HG03095 (cell line): Measurements from ENCODE around the gene TM9SF3.

Source experiments
- ATAC-seq: cut with Tn5 transposase; IDR thresholded peaks from one replicate; pipeline ENCODE4 v1.9.1; 2021; ENCODE audit warnings: moderate library complexity; ENCODE audit not compliant: unreplicated experiment

Gene TM9SF3

DNA sequence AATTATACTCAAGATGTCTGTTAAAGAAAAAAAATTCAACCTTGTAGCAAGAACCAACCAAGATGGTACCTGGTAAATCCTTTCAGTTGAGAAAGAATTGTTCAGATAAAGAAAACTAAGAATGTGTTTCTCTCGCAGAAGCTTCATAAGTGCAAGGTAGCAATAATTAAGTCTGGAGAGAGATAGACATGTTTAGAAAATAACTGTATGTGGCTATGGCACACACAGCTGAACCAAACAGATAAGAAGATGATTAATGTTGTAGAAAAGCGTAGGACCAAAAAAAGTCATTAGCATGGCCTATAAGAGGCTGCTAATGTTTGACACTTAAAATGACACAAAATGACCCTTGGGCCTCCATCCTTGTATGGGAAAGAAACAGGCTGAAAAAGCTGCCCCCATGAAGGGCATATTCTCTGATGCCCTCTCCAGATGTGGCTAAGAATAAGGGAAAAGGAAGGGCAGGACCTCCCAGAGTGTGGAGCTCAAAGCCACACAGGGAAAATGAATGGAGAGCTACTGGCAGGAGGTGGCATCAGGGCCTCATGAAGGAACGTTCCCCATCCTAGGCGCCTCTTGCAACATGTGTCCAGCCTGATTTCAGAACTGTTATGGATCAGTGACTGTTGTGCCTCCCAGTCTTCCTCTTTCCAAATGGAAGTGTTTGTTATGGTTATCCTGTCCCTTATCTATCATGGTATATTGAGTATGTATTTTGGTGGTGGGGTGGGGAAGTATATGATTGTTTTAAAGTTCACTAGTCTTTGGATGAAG lies 103.8 kb downstream of the TM9SF3 start:
- no peak for ATAC-seq

DNA sequence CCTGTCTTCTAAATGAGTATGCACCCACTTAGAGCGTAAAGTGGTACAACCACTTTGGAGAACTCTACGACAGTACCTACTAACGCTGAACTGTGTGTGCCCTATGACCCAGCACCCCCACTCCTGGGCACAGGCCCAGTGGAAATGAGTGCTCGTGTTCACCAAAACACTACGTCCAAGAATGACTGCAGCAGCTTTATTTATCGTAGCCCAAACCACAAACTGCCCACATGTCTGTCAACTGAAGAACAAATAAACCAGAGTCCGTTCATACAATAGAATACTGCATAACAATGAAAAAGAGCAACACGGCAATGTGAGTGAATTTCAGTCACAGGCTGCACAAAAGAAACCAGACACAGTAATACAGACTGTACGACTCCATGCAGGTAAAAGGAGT lies 108.5 kb downstream of the TM9SF3 start:
- no peak for ATAC-seq

DNA sequence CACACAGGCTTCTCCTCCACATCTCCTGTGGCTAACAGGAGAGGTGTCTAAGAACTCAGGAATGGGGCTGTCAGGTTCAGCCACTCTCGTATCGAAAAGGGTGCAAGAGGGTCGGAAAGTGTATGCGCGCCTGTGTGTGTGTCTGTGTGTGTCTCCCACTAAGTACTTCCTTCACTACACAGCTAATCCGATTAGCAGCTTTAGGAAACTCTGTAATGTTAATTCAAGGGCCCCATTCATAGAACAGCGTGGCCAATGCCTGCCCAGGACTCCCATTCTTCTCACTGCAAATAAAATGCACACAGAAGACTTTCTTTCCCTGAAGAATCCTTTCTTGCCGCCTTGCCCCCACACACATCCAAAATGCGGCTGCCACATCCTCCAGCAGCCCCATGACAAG lies 112.9 kb downstream of the TM9SF3 start:
- no peak for ATAC-seq

DNA sequence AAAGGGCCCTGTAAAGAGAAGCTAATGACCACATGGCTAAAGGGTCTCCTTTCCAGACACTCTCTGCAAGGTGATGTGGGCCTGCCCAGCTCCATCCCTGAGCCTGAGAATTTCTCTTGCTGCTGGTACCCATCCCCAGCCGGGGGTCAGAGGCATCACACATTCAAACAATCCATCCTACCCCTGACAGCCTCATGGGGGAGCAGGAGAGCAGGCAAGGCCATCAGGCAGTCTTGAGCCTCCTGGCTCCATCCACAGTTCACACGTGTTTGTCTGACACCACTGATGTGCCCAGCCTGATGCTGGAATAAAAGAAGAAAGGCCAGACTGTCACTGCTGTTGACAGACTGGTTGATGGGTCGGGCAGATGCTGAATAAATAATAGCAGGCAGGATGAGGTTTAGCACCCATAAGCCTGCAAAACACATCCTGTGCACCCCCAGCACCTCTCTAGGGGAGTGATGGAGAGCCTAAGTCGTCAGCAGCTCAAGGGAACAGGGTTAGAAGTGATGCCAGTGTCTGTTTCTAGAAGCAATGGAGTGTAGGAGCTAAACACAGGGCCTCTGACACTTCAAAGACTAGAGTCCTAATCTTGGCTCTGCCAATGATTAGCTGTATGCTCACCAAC lies 116.6 kb downstream of the TM9SF3 start:
- no peak for ATAC-seq

DNA sequence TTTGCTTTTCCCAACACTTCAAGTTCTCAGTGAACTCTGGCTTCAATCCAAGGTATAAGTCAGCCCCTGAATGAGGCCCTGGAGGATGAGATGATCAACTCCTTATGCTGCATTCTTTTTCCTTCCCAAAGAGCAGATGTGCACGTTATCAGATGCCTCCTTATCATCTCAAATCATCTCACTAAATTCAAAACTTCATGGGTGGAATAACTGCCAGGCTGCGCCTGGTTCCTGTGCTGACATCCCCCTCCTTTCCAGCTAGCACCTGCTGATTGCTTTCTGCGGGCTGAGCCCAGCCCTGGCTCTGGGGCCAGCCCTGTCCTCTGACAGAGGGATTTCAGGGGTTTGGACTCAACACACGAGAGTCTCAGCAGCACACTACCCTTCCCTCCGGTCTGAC lies 118.0 kb downstream of the TM9SF3 start:
- ATAC-seq = no peak
